HG03565 (cell line): ENCODE data around the gene SLFN11.
"Not testable (repeated sequence)": the region's sequence is repeated elsewhere in the genome, so short reads cannot be mapped to it uniquely, and the experiment has no call there.

Experiments used
- ATAC-seq: cut with Tn5 transposase; IDR thresholded peaks from one replicate; pipeline ENCODE4 v1.9.1; 2021; ENCODE audit warnings: mild to moderate bottlenecking, moderate library complexity; ENCODE audit not compliant: unreplicated experiment

SLFN11 gene, protein sequence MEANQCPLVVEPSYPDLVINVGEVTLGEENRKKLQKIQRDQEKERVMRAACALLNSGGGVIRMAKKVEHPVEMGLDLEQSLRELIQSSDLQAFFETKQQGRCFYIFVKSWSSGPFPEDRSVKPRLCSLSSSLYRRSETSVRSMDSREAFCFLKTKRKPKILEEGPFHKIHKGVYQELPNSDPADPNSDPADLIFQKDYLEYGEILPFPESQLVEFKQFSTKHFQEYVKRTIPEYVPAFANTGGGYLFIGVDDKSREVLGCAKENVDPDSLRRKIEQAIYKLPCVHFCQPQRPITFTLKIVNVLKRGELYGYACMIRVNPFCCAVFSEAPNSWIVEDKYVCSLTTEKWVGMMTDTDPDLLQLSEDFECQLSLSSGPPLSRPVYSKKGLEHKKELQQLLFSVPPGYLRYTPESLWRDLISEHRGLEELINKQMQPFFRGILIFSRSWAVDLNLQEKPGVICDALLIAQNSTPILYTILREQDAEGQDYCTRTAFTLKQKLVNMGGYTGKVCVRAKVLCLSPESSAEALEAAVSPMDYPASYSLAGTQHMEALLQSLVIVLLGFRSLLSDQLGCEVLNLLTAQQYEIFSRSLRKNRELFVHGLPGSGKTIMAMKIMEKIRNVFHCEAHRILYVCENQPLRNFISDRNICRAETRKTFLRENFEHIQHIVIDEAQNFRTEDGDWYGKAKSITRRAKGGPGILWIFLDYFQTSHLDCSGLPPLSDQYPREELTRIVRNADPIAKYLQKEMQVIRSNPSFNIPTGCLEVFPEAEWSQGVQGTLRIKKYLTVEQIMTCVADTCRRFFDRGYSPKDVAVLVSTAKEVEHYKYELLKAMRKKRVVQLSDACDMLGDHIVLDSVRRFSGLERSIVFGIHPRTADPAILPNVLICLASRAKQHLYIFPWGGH

DNA sequence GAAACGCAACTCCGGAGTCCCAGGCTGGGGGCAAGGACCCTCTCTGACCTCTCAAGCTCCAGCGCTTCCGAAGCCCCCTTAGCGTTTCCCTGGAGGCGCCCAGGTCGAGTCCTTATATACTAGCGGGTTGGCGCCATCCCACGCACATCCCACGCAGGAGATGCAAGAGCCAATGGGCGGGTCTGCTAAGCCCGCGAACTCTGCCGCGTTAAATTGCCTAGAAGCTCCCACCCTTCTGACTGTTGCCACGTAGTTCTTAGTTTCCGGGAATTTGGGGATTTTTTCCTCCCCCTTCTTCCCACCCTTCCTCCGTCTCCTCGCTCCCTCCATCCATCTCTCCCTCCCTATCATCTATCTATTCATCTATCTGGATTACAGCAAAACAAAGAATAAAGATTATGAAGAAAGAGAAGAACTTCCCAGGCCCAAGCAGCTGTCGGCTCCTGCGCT, at the start of gene SLFN11:
TSS of gene SLFN11 (minus strand) at position 88 of the 450 bp plus-strand sequence. CDS start 9,814 bp downstream, outside the sequence.
- no peak for ATAC-seq

DNA sequence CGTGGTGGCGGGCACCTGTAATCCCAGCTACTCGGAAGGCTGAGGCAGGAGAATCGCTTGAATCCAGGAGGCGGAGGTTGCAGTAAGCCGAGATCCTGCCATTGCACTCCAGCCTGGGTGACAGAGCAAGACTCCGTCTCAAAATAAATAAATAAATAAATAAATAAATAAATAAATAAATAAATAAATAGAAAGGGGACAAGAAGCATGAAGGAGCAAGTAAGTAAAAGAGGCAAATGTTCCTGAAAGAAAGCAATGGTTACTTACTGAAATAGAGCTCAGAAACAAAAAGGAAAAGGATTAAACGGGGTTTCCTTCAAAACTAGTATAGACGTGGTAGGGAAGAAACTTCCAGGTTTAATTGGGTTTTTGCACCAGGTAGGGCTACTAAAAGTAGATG, 47.6 kb upstream of the SLFN11 start:
- not testable (repeated sequence) for ATAC-seq

DNA sequence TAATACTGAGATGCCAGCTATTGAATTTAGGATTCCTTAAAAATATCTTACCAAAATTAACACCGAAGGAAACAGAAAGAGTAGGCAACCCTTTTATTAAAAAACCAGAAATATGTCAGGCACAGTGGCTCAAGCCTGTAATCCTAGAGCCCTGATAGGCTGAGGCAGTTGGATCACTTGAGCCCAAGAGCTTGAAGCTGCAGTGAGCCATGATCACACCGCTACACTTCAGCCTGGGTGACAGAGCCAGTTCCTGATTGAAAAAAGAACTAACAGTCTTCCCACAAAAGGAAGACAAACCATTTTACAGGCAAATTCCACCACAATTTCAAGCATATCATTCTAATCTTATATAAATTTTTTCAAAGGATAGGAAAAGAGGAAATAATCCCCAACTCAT, 43.2 kb upstream of the SLFN11 start:
- no peak for ATAC-seq

DNA sequence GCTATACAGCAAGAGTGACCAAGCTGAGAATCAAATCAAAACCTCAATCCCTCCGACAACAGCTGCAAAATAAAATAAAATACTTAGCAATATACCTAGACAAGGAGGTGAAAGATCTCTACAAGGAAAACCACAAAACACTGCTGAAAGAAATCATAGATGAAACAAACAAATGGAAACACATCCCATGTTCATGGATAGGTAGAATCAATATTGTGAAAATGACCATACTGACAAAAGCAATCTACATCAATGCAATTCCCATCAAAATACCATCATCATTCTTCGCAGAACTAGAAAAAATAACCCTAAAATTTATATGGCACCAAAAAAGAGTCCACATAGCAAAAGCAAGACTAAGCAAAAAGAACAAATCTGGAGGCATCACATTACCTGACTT, 41.3 kb upstream of the SLFN11 start:
- not testable (repeated sequence) for ATAC-seq

DNA sequence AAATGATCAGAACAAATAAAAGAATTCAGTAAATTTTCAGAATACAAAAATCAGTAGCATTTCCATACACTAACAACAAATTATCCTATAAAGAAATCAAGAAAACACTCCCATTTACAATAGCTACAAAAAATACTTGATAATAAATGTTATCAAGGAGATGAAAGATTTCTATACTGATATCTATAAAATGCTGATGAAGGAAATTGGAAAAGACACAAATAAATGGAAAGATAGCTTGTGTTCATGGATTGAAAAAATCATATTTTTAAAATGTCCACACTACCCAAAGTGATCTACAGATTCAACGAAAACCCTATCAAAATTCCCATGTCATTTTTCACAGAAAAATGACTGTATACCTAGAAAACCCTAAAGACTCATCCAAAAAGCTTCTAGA, 40.8 kb upstream of the SLFN11 start:
- ATAC-seq: no peak

DNA sequence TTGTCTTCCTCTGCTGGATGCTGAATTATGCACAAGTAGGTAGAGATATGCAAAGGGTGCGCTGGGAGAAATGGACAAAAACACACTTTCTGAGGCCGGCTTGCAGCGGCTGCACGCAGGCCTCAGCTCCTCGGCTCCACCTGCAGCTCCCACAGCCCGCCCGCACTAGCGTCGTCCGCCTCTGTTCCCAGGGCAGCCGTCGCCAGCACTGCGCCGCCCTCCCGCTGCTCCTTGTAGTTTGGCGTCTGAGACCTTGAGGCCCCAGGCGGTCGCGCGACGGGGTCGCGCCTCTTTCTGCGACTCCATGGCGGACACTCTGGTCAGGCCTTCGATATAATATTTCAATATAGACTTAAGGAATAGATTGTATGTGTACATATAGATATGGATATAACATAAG, 34.1 kb upstream of the SLFN11 start:
- ATAC-seq: no peak

DNA sequence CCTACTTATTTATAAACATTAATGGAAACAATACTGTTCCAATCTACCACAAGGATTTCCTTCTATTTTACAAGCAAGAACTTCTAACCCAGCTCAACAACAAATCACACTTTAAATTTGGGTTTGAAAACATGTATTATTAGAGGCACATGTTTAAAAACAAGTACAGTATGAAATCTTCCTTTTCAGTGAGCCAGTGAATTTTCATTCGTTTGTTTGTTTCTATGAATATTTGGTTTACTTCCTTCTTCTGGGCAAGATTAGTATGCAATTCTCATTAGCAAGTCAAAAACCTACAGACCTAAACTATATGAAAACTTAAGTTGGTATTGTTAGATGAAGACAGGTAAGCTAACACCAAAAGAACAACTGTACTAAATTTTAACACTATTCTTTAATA, 33.1 kb upstream of the SLFN11 start:
- no peak for ATAC-seq

DNA sequence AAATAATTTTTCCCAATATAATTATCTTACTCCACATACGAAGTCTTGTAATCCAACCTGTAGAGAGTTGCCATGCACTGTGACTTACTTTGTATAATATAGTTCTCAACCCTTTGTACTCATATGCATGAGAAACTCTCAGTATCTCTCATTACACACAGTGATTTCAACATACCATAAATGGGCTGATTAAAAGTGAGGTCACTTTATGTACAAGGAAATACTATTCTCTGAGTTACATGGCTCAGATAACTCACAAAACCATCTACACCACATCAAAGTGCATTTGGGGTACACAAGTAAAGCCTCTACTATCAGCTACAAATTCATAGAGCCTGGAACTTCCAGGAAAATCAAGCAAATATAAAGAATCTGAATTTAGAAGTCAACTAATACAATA, 30.9 kb upstream of the SLFN11 start:
- ATAC-seq: no peak

DNA sequence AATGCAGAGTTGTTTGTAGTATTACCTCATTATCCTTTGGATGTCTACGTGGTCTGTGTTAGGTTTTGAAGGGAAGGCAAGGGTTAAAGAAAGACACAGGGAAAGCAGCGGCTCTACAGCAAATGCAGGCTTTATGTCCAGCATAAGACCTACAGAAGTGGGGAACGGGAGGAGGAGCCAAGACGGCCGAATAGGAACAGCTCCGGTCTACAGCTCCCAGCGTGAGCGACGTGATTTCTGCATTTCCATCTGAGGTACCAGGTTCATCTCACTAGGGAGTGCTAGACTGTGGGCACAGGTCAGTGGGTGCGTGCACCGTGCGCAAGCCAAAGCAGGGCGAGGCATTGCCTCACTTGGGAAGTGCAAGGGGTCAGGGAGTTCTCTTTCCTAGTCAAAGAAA, 20.4 kb upstream of the SLFN11 start:
- ATAC-seq: not testable (repeated sequence)

DNA sequence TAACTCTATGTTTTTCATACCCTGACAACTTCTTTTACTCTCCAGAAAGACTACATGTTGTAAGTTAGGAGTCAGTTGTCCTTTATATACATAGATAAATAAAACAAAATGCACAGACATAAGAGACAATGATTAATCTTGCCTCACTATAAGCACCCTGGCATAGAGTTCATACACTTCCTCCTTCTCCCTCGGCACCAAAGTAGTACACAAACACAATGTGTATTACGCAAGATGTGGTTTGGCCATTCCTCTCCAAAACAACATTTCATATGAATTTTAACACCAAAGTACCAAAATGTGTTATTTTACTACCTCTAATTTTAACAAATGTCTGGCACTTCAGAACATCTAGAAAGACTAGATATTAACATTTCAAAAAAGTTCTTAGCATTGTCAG, 17.2 kb upstream of the SLFN11 start:
- ATAC-seq: no peak

DNA sequence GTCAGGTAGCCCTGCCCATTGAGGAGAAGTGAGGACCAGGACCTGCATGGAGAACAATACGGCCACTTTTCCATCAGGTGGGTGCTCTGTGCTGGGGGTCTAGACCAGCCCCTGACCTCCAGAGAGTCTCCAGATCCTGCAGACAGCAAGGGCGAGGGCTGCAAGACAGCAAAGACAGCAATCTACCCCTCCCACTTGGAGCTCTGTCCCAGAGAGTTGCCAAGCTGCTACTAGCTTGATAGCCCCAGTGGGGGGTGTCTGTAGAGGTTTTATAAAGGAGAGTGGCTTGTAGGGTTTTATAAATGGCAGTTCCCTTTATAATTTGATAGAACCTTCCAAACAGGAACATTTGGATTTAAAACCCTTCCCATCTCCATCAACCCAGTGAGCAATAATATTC, 16.7 kb upstream of the SLFN11 start:
- ATAC-seq: no peak

DNA sequence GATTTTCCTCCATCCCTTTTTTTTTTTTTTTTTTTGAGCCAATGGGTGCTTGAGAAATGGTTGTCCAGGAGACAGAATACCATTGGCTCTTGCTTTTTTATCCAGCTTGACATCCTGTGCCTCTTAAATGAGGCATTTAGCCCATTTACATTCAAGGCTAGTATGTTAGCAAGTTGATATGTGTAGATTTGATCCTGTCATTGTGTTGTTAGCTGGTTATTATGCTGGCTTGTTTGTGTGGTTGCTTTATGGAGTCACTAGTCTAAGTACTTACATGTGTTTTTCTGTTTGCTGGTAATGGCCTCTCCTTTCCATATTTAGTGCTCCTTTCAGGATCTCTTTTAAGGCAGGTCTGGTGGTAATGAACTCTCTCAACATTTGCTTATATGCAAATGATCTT, 14.1 kb upstream of the SLFN11 start:
- no peak for ATAC-seq

DNA sequence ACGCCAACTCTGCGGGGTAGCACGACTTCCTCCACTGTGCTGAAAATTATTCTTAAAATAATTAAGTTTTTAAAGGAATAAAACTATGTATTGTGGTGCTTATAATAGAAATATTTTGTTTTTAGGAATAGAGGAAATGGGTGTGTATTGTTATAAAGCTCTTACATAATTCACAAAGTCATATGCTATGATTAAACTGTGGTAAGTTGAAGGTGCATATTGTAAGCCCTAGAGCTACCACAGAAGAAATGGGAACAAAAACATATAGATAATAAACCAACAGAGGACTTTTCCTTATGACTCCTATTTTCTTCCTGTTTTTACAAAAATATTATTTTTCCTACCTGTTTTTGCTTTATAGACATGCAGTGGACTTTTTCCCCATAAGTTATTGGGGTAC, 4.3 kb upstream of the SLFN11 start:
- no peak for ATAC-seq

DNA sequence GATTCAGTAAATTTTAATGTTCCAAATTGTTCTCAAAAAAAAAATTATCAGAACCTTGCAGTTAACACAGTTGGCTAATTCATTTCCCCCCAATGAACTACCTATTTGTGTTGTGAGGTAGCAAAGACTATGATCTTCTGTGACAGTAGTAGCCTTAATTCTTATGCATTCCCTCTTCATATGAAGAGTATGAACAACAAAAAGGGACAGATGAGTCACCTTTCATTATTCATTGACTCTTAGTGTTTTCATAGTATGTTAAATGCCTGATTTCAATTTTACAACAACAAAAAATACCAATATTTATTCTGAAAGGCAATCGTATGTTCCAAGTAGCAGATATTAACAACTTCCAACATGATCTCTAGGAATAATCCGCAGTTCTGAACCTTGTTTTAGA, 3.6 kb upstream of the SLFN11 start:
- ATAC-seq: no peak

DNA sequence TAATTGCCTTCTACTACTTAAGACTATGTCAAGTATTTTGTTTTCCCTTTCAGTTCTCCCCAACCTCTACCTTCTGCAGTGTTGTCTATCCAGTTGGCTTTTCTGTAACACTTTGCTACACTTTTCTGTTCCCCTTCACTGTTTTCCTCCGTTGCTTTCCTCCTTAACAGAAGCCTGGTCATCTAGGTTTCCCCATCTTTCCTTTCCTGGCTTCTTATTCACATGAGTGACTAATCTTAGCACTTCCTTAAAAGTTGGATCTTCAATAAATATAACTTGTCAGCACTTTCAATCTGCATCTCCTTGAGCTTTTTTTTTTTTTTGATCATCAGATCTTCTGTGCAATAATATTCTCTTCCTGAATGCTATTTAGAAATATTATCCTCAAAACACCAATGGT, 2.8 kb upstream of the SLFN11 start:
- no peak for ATAC-seq

DNA sequence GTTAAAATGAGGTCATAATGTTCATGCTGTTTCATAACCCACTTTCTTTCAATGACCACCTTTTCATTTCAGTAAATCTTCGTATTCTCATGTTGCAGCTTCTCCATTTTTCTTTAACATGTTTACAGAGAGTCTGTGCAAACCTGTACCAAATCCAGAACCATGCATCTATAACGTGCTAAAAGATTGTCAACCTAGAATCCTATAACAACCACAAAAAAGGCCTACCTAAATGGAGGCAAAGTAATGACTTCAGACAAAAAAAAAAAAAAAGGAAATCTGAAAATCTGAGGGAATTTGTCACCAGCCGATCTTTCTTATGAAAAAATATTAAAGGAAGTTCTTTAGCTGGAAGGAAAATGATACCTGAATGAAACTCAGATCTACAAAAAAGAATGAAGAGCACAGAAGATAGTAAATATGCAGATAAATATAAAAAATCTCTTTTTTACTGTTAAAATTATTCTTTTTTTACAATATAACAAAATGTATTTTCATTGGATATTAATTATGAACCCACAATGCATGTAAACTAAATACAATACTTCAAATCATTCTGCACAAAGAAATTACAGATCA, 1.4 kb upstream of the SLFN11 start:
- ATAC-seq: no peak

DNA sequence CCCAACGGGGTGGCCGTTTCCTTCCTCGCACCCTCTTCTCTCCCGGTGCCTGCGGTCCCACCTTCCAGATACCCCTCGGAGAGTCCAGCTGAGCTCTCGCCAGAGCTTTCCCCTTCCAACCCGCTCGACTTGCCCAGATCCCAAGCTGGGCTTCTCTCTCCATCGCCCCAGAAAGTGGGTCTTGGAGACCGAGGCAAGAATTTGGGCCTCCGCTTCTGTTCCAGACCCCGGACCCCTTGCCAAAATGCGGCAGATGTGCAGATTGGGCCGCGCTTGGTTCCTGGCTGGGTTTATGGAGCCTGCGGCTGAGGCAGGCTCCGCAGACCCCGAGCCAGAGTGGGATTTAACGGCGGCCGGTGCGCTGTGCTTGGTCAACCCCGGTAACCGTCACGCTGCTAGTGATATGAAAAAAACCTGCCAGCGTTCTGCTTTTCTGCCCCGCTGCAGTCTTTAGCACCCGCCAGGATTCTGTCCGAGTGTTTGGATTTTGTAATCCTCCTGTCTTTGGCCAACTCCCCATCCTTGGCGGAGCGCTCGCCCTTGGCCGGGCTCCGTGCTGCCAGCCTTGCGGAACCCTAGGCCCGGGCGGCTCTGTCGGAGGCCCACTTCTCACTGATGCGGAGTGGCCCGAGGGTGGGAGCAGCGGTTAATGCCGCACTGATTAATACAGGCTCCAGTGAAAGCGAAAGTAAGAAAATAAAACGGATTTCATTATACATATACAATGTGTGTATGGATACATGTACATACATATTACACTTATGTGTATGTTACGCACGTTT, 754 bp upstream of the SLFN11 start:
- no peak for ATAC-seq

DNA sequence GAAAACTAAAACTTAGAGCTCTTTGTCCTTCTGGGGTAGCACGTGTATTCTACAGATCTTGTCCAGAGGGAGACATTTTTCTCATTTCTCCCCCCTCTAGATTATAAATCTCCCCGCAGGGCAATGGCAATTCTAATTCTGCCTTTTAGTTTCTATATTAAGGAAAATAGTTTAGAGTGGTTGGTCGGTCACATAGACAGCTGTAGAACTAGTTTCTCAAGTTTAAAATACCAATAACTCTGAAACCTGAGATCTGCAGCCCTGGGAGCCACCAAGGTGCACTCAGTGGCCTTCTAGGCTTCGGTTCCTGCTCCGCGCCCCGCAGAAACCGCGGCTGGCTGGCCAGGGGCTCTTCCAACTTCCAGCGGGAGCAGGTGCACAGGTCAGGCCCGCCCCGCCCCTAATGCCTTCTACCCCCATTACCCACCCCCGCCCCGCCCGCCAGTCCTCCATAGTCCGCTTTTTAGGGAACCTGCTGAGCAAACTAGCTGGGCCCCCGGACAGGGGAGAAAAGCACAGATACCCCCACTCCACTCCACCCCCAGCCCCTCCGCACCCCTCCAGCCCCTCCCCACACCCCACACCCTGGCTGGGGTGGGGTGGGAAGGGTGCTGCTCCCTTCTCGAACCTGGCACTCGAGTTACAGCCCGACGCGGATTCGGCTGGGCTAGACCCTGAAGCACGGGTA, 431 bp downstream of the SLFN11 start:
- no peak for ATAC-seq

DNA sequence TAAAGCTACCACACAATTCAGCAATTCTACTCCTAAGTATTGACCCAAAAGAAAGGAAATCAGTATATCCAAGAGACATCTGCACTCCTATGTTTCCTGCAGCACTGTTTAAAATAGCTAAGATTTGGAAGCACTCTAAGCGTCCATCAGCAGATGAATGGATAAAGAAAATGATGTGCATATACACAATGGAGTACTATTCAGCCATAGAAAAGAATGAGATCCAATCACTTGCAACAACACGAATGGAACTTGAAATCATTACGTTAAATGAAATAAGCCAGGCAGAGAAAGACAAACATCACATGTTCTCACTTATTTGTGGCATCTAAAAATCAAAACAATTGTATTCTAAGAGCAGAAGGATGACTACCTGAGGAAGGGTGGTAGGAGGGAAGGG, 1.5 kb downstream of the SLFN11 start:
- ATAC-seq: no peak
